D721Med (cell line): ENCODE measurements around the gene DLEC1.
A peak's percentile ranks its signal among the peaks of the same experiment; 100 is the strongest.

Experiments used
- DNase-seq: peaks from one replicate; pipeline ENCODE4 v3.0.0; 2011; ENCODE audit warnings: low spot score; ENCODE audit not compliant: insufficient read length
- FAIRE-seq: peaks from 2 replicates; lab custom pipeline; 2011; peaks lifted over from hg19 to GRCh38; lab: Jason Lieb, UNC
- CTCF ChIP-seq: IDR thresholded peaks from 2 replicates; pipeline ENCODE4 v1.5.1; 2012; ENCODE audit warnings: mild to moderate bottlenecking, control low read depth; ENCODE audit not compliant: insufficient read depth; ENCODE audit errors: missing control alignments

DLEC1 gene

GRCh38 chr3:38001456-38002081 lies 37.4 kb upstream of the DLEC1 start:
- TF ChIP-seq CTCF: peak; percentile 1
- FAIRE-seq: no peak
- DNase-seq: no peak

- no peak for TF ChIP-seq CTCF
Observed at GRCh38 chr3:38002291-38002876, 36.6 kb upstream of the DLEC1 start.

GRCh38 chr3:38002940-38003339 lies 36.1 kb upstream of the DLEC1 start:
- FAIRE-seq (no peak), DNase-seq (no peak)
- TF ChIP-seq CTCF: no peak

More at GRCh38 chr3:38002291-38002876, 36.6 kb upstream of the DLEC1 start:
- DNase-seq: no peak
- no peak for FAIRE-seq

GRCh38 chr3:38003371-38003816 lies 35.6 kb upstream of the DLEC1 start:
- FAIRE-seq: no peak
- peak; percentile 73 for TF ChIP-seq CTCF
- DNase-seq: peak; percentile 68

GRCh38 chr3:38003817-38004414 lies 35.1 kb upstream of the DLEC1 start:
- FAIRE-seq: no peak
- no peak for DNase-seq
- TF ChIP-seq CTCF: no peak

GRCh38 chr3:38004415-38005075 lies 34.5 kb upstream of the DLEC1 start:
- DNase-seq (peak; percentile 48), FAIRE-seq (no peak)
- TF ChIP-seq CTCF: peak; percentile 76
